WI38 (cell line): Measurements from ENCODE around the gene NXPE2.

Source experiments
- H3K4me3 ChIP-seq: 2 replicates; pipeline ENCODE4 v1.5.1; 2011; ENCODE audit warnings: low read depth, mild to moderate bottlenecking, control low read depth, low read length
- CTCF ChIP-seq: IDR thresholded peaks from 2 replicates; pipeline ENCODE4 v1.5.1; 2012; ENCODE audit warnings: low read depth, mild to moderate bottlenecking, control low read depth, low read length

The NXPE2 gene

GRCh38 chr11:114745150-114745671, 66.9 kb downstream of the NXPE2 start:
- H3K4me3 ChIP-seq = no peak overlapping the region
- no peak for TF ChIP-seq CTCF

GRCh38 chr11:114746013-114746412, 67.7 kb downstream of the NXPE2 start:
- H3K4me3 ChIP-seq = no peak overlapping the region
- TF ChIP-seq CTCF = no peak
